ENCODE data around the gene MEIOSIN.

- TF ChIP-seq MAX (IDR thresholded peaks at IDR 0.05) (no peak), REST (IDR thresholded peaks at IDR 0.05; ENCODE audit: low read depth) (no peak), RAD21 (IDR thresholded peaks at IDR 0.05; ENCODE audit: low read depth) (no peak), TAF1 (IDR thresholded peaks at IDR 0.05; ENCODE audit: low read depth) (no peak), YY1 (IDR thresholded peaks at IDR 0.05; ENCODE audit: low read depth) (no peak), NFIC (IDR thresholded peaks at IDR 0.05) (no peak), EP300 (IDR thresholded peaks at IDR 0.05; ENCODE audit: borderline replicate concordance) (no peak), TCF12 (IDR thresholded peaks at IDR 0.05; ENCODE audit: low read depth) (no peak), CREB1 (IDR thresholded peaks at IDR 0.05; ENCODE audit: low read depth) (no peak), EGR1 (IDR thresholded peaks at IDR 0.05) (no peak), TEAD4 (IDR thresholded peaks at IDR 0.05) (no peak)
Measured at GRCh38 chr19:45739498-45740439, 6.5 kb downstream of the MEIOSIN start.
